ENCODE measurements around the gene NEGR1.

DNA sequence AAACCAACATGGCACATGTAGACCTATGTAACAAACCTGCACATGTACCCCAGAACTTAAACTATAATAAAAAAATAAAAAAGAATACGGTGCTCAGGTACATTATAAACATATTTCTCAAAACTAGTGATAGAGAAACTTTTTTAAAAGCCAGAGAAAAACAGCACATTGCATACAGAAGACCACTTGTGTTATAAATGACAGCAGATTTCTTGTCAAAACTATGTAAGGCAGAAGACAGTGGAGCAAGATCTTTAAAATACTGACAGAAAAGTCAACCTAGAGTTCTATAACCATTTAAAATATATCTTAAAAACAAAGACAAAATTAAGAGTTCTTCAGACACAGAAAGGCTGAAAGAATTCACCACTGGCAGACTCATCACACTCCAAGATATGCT is 144.7 kb downstream of the NEGR1 start:
- TF ChIP-seq, protein P1, sequence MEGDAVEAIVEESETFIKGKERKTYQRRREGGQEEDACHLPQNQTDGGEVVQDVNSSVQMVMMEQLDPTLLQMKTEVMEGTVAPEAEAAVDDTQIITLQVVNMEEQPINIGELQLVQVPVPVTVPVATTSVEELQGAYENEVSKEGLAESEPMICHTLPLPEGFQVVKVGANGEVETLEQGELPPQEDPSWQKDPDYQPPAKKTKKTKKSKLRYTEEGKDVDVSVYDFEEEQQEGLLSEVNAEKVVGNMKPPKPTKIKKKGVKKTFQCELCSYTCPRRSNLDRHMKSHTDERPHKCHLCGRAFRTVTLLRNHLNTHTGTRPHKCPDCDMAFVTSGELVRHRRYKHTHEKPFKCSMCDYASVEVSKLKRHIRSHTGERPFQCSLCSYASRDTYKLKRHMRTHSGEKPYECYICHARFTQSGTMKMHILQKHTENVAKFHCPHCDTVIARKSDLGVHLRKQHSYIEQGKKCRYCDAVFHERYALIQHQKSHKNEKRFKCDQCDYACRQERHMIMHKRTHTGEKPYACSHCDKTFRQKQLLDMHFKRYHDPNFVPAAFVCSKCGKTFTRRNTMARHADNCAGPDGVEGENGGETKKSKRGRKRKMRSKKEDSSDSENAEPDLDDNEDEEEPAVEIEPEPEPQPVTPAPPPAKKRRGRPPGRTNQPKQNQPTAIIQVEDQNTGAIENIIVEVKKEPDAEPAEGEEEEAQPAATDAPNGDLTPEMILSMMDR (IDR thresholded peaks at IDR 0.05; ENCODE audit: insufficient read depth, low read depth, low read length) = no peak
- TF ChIP-seq EZH2 (IDR thresholded peaks at IDR 0.05; ENCODE audit: insufficient read depth, low read length) = no peak
